Bronchial epithelial cell (primary cell): Measurements from ENCODE around the gene AP1S2. TPM values are rescaled to one million over a fixed set of nuclear protein-coding genes. Genes with fewer than 3 reads are reported as not detected.
A peak's percentile ranks its signal among the peaks of the same experiment; 100 is the strongest.

Experiments used
- DNase-seq: peaks from one replicate; pipeline ENCODE4 v3.0.0-alpha.2; 2010; ENCODE audit warnings: low read depth
- FAIRE-seq: peaks from 2 replicates; lab custom pipeline; 2011; peaks lifted over from hg19 to GRCh38; lab: Jason Lieb, UNC
- H3K27me3 ChIP-seq: 2 replicates; pipeline ENCODE4 v1.5.1; 2011; ENCODE audit warnings: low read length; ENCODE audit not compliant: control insufficient read depth, insufficient read depth
- H3K36me3 ChIP-seq: 2 replicates; pipeline ENCODE4 v1.5.1; 2011; ENCODE audit warnings: low read length; ENCODE audit not compliant: control insufficient read depth, insufficient read depth
- H3K4me3 ChIP-seq: 2 replicates; pipeline ENCODE4 v1.5.1; 2011; ENCODE audit warnings: mild to moderate bottlenecking, low read depth, low read length, control low read depth
- total RNA-seq: library from RNA; depleted of rRNA; stranded (reverse); fragments of >200 nt; gene quantifications from 2 replicates; pipeline ENCODE4 v1.2.1, GENCODE V29; 2014
- TF ChIP-seq, protein P1 (sequence below): IDR thresholded peaks from 2 replicates; pipeline ENCODE4 v1.5.1; 2011; ENCODE audit warnings: mild to moderate bottlenecking, moderate library complexity, low read length, control low read depth, inconsistent platforms; ENCODE audit not compliant: insufficient read depth, severe bottlenecking

The AP1S2 gene
- total RNA-seq, 1 donor from 2014 or later = 16.3 TPM

DNA sequence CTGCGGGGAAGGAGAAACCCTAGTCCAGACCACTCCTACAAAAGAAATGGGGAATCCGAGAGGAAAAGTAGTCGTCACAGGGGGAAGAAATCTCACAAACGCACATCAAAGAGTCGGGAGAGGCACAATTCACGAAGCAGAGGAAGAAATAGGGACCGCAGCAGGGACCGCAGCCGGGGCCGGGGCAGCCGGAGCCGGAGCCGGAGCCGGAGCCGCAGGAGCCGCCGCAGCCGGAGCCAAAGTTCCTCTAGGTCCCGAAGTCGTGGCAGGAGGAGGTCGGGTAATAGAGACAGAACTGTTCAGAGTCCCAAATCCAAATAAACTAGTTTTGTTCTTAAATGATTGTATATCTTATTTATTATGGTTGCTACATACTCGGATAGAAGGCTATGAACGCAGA is 31.7 kb downstream of the AP1S2 start:
- TF ChIP-seq, protein P1, sequence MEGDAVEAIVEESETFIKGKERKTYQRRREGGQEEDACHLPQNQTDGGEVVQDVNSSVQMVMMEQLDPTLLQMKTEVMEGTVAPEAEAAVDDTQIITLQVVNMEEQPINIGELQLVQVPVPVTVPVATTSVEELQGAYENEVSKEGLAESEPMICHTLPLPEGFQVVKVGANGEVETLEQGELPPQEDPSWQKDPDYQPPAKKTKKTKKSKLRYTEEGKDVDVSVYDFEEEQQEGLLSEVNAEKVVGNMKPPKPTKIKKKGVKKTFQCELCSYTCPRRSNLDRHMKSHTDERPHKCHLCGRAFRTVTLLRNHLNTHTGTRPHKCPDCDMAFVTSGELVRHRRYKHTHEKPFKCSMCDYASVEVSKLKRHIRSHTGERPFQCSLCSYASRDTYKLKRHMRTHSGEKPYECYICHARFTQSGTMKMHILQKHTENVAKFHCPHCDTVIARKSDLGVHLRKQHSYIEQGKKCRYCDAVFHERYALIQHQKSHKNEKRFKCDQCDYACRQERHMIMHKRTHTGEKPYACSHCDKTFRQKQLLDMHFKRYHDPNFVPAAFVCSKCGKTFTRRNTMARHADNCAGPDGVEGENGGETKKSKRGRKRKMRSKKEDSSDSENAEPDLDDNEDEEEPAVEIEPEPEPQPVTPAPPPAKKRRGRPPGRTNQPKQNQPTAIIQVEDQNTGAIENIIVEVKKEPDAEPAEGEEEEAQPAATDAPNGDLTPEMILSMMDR = no peak
- FAIRE-seq = no peak
- Histone ChIP-seq H3K27me3 (no peaks in the 10 kb centered on the region), H3K4me3 (no peak overlapping the region), H3K36me3 (no peaks in the 10 kb centered on the region)
- no peak for DNase-seq

DNA sequence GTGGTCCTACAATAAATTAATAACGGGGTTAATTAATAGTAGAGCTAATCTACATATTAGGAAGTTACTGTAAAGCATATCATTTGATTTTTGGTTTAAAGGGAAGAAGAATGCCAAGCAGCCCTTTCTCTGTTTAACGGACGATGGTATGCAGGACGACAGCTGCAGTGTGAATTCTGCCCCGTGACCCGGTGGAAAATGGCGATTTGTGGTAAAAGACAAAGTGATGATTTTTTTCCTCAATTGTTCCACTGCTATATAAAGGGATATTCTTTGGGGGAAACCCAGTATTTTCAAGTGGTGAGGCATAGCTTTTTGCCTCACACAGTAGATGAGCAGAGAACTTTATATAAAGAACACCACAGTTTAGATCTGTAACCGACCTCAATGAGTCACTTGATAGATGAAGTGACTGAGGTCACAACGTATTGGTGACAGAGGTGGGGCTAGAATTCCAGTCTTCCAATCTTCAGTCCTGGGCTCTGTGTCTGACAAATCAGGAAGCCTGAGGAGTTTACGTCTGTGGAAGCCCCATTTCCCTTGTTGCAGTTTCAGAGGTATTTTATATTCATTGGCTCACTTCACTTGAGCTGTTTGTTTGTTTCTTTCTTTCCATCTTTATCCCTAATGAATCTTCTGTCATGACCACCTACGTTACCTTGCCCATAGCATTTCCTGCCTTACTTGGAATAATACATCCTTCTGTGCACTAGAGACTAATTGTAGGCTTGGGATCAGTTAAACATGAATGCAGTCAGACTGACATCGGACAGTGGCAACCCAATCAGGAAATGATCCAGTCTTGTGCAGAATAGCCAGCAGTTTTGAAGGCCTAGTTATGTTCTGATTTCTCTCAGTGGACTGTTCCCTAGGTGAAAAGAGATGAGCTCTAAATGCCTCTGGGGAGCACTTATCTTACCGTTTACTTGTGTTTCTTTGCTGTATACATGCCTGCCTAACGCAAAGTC is 34.2 kb downstream of the AP1S2 start:
- peak; percentile 80 for FAIRE-seq
- no peak for DNase-seq
- TF ChIP-seq, protein P1 = no peak
- Histone ChIP-seq H3K27me3 (no peaks in the 10 kb centered on the region), H3K4me3 (no peak overlapping the region), H3K36me3 (peaks cover 5% of the 10 kb centered on the region)

DNA sequence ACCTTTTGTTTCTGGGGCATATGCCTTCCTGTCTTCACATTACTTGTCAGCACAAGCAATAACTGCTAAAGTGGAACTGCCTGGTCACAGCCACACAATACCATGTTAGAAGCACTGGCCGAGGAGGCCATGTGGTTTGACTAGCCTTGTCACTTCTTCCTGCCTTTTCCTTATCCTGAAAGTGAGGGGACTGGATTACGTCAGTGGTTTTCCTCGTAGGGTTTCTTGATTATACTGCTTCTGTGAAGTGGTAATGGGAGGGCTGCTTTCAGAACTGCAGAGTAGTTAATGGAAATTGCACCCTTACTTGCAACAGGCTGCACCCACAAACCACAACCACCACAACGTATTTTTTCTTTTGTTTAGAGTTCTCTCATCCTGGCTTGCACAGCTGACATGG is 37.7 kb downstream of the AP1S2 start:
- DNase-seq (no peak), FAIRE-seq (no peak)
- H3K4me3 ChIP-seq = no peak overlapping the region
- TF ChIP-seq, protein P1 = no peak
- H3K27me3 ChIP-seq = no peaks in the 10 kb centered on the region
- H3K36me3 ChIP-seq = peaks cover 5% of the 10 kb centered on the region

DNA sequence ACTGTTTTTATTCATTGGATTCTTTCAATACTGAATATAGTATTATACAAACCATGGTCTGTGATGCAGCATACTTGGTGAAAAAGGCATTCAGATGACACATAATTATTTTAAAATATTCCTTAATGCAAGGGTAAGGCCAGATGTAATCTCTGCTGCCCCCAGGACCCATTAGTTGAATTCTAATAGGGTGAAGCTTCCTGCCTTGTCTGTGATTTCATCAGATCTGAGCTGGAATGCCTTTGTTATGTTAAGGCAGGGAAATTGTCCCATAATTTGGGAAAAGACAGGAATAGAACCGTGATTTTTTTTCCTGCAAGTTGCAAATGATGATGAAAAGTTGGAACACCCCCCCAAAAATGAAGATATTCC is 38.2 kb downstream of the AP1S2 start:
- DNase-seq (no peak), FAIRE-seq (no peak)
- Histone ChIP-seq H3K36me3 (peaks cover 5% of the 10 kb centered on the region), H3K27me3 (no peaks in the 10 kb centered on the region), H3K4me3 (no peak overlapping the region)
- TF ChIP-seq, protein P1 = no peak

DNA sequence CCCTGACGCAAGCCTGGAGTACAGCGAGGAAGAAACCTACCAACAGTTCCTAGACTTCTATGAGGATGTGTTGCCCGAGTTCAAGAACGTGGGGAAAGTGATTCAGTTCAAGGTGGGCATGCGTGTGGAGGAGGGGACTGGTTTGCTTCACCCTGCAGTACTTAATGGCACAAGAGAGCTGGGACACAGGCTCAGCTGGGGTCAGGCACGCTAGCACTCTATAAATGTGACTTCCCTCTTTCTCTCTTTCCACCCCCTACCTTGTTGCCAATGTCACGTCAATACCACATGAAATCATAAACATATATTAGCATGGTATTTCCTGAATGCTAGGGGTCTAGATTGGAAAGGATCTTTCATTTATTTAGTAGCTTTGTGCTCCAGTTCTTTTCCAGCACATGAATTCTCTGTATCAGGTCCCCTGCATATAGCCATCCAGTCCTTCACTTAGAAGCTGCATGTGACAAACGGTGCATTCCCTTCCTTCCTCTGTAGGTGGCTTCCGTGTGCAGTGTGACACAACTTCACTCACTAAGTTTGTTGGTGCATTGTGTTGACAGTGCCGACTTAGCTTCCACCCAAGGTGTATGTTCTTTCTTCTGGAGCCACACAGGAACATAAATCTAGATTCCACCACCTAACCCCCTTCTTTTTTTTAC is 38.7 kb downstream of the AP1S2 start:
- TF ChIP-seq, protein P1 = peak; percentile 34
- Histone ChIP-seq H3K27me3 (no peaks in the 10 kb centered on the region), H3K36me3 (peaks cover 5% of the 10 kb centered on the region), H3K4me3 (no peak overlapping the region)
- DNase-seq (peak; percentile 3), FAIRE-seq (peak; percentile 82)
